Transverse colon (tissue), 4 donors: ENCODE results near the gene LRP8. TPM values are rescaled to one million over a fixed set of nuclear protein-coding genes. Genes with fewer than 3 reads are reported as not detected.

Experiments used
- DNase-seq: peaks from one replicate; pipeline ENCODE4 v3.0.0-alpha.2; 2019
- H3K27ac ChIP-seq, 4 donors: fragments of 200-600 bp; sonication (generic); 2 replicates each; pipeline ENCODE4 v1.5.1; 2016 to 2018; ENCODE audit warnings: inconsistent platforms in 4 of 4
- H3K27me3 ChIP-seq: fragments of 200-600 bp; sonication (generic); 2 replicates; pipeline ENCODE4 v1.5.1; 2017; ENCODE audit warnings: inconsistent platforms
- H3K36me3 ChIP-seq, 4 donors: fragments of 200-600 bp; sonication (generic); 2 replicates each; pipeline ENCODE4 v1.5.1; 2017 to 2019; ENCODE audit warnings: inconsistent platforms in 4 of 4
- H3K4me1 ChIP-seq, 4 donors: fragments of 200-600 bp; sonication (generic); 2 replicates each; pipeline ENCODE4 v1.5.1; 2017 to 2020; ENCODE audit warnings: inconsistent platforms in 4 of 4
- H3K4me3 ChIP-seq, 4 donors: fragments of 200-600 bp; sonication (generic); 1 replicate in 1 of 4; 2 replicates in 3 of 4; pipeline versions ENCODE4 v1.5.1 to v1.6.1; 2017 to 2019; ENCODE audit warnings: inconsistent platforms in 4 of 4
- H3K9me3 ChIP-seq, 2 donors: fragments of 200-600 bp; sonication (generic); 2 replicates each; pipeline ENCODE4 v1.5.1; 2017 to 2019; ENCODE audit warnings: inconsistent platforms in 2 of 2
- CTCF ChIP-seq, 5 experiments: fragments of 200-600 bp in 3 of 5; fragments of 450-650 bp in 2 of 5; sonication (generic) in 3 of 5; IDR thresholded peaks; 1 replicate in 2 of 5; 2 replicates in 3 of 5; pipeline ENCODE4 v1.5.1; 2016 to 2017; ENCODE audit warnings: antibody characterized with exemption in 5 of 5, inconsistent platforms in 3 of 5, mild to moderate bottlenecking in 2 of 5, moderate library complexity in 1 of 5
- EP300 ChIP-seq: sonication (generic); formaldehyde crosslinking; IDR thresholded peaks from one replicate; pipeline ENCODE4 v1.6.1; 2017; ENCODE audit warnings: antibody characterized with exemption, low read depth
- POLR2A ChIP-seq: fragments of 450-650 bp; IDR thresholded peaks from one replicate; pipeline ENCODE4 v1.6.1; 2016; ENCODE audit warnings: antibody characterized with exemption, mild to moderate bottlenecking, moderate library complexity
- POLR2AphosphoS5 ChIP-seq, 3 donors: sonication (generic); formaldehyde crosslinking; IDR thresholded peaks; one replicate each; pipeline ENCODE4 v1.6.1; 2016; ENCODE audit warnings: antibody characterized with exemption in 3 of 3
- WGBS, 2 donors: methylation state at CpG; one replicate each; pipeline ENCODE4 v1.1.5; 2018; ENCODE audit warnings: low coverage in 1 of 2; 5-methylcytosine and 5-hydroxymethylcytosine counted together
- in situ Hi-C, 4 donors: fragments of 200-750 bp; cut with MboI; loops; one replicate each; pipeline versions ENCODE4 v1.15.0 to v1.15.1; 2017; ENCODE audit warnings: low sequenced_read_pairs in 3 of 4, low pct_ligation_motif_present in 1 of 4, low pct_unique_long_range_greater_than_20kb in 1 of 4
- intact Hi-C: fragments of 100-400 bp; cut with DNase I; formaldehyde crosslinking; loops from one replicate; pipeline ENCODE4 v1.15.1; 2023; ENCODE audit warnings: low total_unique reads
- total RNA-seq, 4 donors: library from RNA; depleted of rRNA; stranded (reverse); fragments of >200 nt; gene quantifications; one replicate each; pipeline ENCODE4 v1.1.0, GENCODE V29; 2016

The LRP8 gene
- total RNA-seq, 4 donors from 2014 or later = 0.37 to 10.7 (median 1.4) TPM

- H3K4me3 ChIP-seq = no peak overlapping the region
- WGBS, 2 donors = 73 to 80% methylated on average over 3 to 13 of the region's 13 CpGs
- H3K27ac ChIP-seq = no peak overlapping the region
- H3K36me3 ChIP-seq = no peaks in the 10 kb centered on the region
- TF ChIP-seq POLR2A (no peak), EP300 (no peak), POLR2AphosphoS5 (IDR thresholded peaks at IDR 0.05) (no peak), CTCF (IDR thresholded peaks at IDR 0.05) (no peak)
- no peaks in the 10 kb centered on the region for H3K27me3 ChIP-seq
- no peaks in the 10 kb centered on the region for H3K4me1 ChIP-seq
- H3K9me3 ChIP-seq = no peaks in the 10 kb centered on the region
- DNase-seq = no peak
- in situ Hi-C loops (no loop called here), intact Hi-C loops (no loop called here)
These were observed 47.6 kb upstream of the LRP8 start for GRCh38 chr1:53375440-53375839.

GRCh38 chr1:53373246-53373645, 45.4 kb upstream of the LRP8 start:
- intact Hi-C loops = no loop called here
- H3K4me3 ChIP-seq = no peak overlapping the region
- H3K9me3 ChIP-seq = no peaks in the 10 kb centered on the region
- in situ Hi-C loops = no loop called here
- no peaks in the 10 kb centered on the region for H3K36me3 ChIP-seq
- H3K27me3 ChIP-seq = no peaks in the 10 kb centered on the region
- peaks cover 0 to 3% (median under 1%) of the 10 kb centered on the region in 4 donors for H3K4me1 ChIP-seq
- TF ChIP-seq POLR2AphosphoS5 (IDR thresholded peaks at IDR 0.05) = no peak
- no peak for TF ChIP-seq EP300
- DNase-seq = no peak
- no peak overlapping the region for H3K27ac ChIP-seq
- 91 to 92% methylated on average over 6 to 11 of the region's 11 CpGs for WGBS, 2 donors

GRCh38 chr1:53372501-53372951, 44.7 kb upstream of the LRP8 start:
- no peaks in the 10 kb centered on the region for H3K9me3 ChIP-seq
- no peak overlapping the region for H3K27ac ChIP-seq
- 84% methylated on average over 6 of the region's 6 CpGs; no CpG with 5 or more reads in 1 of the 2 donors for WGBS, 2 donors
- no peaks in the 10 kb centered on the region for H3K27me3 ChIP-seq
- H3K36me3 ChIP-seq = no peaks in the 10 kb centered on the region
- DNase-seq = no peak
- H3K4me1 ChIP-seq = peaks cover 0 to 4% (median 1%) of the 10 kb centered on the region in 4 donors
- in situ Hi-C loops (no loop called here), intact Hi-C loops (no loop called here)
- no peak for TF ChIP-seq POLR2A
- TF ChIP-seq POLR2AphosphoS5 (IDR thresholded peaks at IDR 0.05) = no peak
- TF ChIP-seq CTCF (IDR thresholded peaks at IDR 0.05) = no peak
- TF ChIP-seq EP300 = no peak
- no peak overlapping the region for H3K4me3 ChIP-seq

- Histone ChIP-seq H3K4me1 (peaks cover 0 to 4% (median 1%) of the 10 kb centered on the region in 4 donors), H3K27me3 (no peaks in the 10 kb centered on the region), H3K4me3 (no peak overlapping the region), H3K36me3 (no peaks in the 10 kb centered on the region), H3K9me3 (no peaks in the 10 kb centered on the region), H3K27ac (no peak overlapping the region)
- in situ Hi-C loops (no loop called here), intact Hi-C loops (no loop called here)
- TF ChIP-seq POLR2A = no peak
- TF ChIP-seq CTCF (IDR thresholded peaks at IDR 0.05) = no peak
- no peak for TF ChIP-seq POLR2AphosphoS5 (IDR thresholded peaks at IDR 0.05)
- TF ChIP-seq EP300 = no peak
- DNase-seq = no peak
- 88 to 96% methylated on average over 4 to 5 of the region's 5 CpGs for WGBS, 2 donors
These were observed 44.0 kb upstream of the LRP8 start for GRCh38 chr1:53371851-53372250.

GRCh38 chr1:53371121-53371666, 43.3 kb upstream of the LRP8 start:
- in situ Hi-C loops = no loop called here

More at GRCh38 chr1:53371121-53371666, 43.3 kb upstream of the LRP8 start:
- WGBS, 2 donors = 79 to 100% methylated on average over 1 to 15 of the region's 15 CpGs
- intact Hi-C loops = no loop called here
- H3K4me1 ChIP-seq = peaks cover 0 to 4% (median 1%) of the 10 kb centered on the region in 4 donors
- H3K9me3 ChIP-seq = no peaks in the 10 kb centered on the region
- no peak overlapping the region for H3K27ac ChIP-seq
- no peak overlapping the region for H3K4me3 ChIP-seq
- H3K36me3 ChIP-seq = no peaks in the 10 kb centered on the region
- TF ChIP-seq CTCF (IDR thresholded peaks at IDR 0.05) = no peak
- DNase-seq = no peak
- H3K27me3 ChIP-seq = no peaks in the 10 kb centered on the region
